Loucy (cell line): ENCODE data around the gene DPF1.

Experiments
- EZH2phosphoT487 ChIP-seq: fragments of 200-600 bp; IDR thresholded peaks from 2 replicates; pipeline ENCODE4 v1.6.1; 2018; ENCODE audit warnings: antibody characterized with exemption, mild to moderate bottlenecking, moderate library complexity, borderline replicate concordance
- TF ChIP-seq, protein P1 (sequence below): fragments of 200-600 bp; sonication (generic); conservative IDR thresholded peaks from 2 replicates; pipeline ENCODE4 v1.5.1; 2014; ENCODE audit warnings: mild to moderate bottlenecking, antibody characterized with exemption, low read length

DNA sequence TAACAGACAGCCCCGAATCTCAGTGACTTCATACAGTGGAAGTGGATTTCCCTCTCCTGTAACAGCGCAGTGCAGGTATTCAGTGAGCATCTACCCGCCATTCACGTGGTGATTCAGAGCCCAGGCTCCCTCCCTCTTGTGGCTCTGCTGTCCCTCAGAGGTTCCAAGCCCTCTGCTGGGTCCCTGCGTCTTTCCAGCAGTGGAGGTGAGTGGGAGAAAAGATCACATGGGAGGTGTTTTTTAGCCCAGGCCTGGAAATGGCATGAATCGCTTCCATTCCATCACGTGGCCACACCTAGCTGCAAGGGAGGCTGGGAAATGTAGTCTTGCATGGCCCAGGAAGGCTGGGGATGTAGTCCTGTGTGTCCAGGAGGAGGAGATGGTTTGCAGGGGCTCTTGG, 61.4 kb downstream of the DPF1 start:
- TF ChIP-seq, protein P1, sequence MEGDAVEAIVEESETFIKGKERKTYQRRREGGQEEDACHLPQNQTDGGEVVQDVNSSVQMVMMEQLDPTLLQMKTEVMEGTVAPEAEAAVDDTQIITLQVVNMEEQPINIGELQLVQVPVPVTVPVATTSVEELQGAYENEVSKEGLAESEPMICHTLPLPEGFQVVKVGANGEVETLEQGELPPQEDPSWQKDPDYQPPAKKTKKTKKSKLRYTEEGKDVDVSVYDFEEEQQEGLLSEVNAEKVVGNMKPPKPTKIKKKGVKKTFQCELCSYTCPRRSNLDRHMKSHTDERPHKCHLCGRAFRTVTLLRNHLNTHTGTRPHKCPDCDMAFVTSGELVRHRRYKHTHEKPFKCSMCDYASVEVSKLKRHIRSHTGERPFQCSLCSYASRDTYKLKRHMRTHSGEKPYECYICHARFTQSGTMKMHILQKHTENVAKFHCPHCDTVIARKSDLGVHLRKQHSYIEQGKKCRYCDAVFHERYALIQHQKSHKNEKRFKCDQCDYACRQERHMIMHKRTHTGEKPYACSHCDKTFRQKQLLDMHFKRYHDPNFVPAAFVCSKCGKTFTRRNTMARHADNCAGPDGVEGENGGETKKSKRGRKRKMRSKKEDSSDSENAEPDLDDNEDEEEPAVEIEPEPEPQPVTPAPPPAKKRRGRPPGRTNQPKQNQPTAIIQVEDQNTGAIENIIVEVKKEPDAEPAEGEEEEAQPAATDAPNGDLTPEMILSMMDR: no peak
- TF ChIP-seq EZH2phosphoT487: no peak
